Chondrocyte (in vitro differentiated cells): ENCODE results near the gene TMEM87B. TPM values are rescaled to one million over a fixed set of nuclear protein-coding genes. Genes with fewer than 3 reads are reported as not detected.

Experiments
- DNase-seq: peaks from one replicate; pipeline ENCODE4 v3.0.0; 2021; ENCODE audit warnings: mixed read lengths, low spot score
- H3K27ac Mint-ChIP-seq: one replicate; pipeline ENCODE4 v1.8.0; 2021; ENCODE audit warnings: mild to moderate bottlenecking, moderate library complexity, mixed read lengths; ENCODE audit not compliant: unreplicated experiment
- H3K27me3 Mint-ChIP-seq: 2 replicates; pipeline ENCODE4 v1.8.0; 2021; ENCODE audit warnings: low read depth, mixed read lengths
- H3K36me3 Mint-ChIP-seq: 2 replicates; pipeline ENCODE4 v1.8.0; 2021; ENCODE audit warnings: low read depth, mixed read lengths
- H3K4me1 Mint-ChIP-seq: 2 replicates; pipeline ENCODE4 v1.8.0; 2021; ENCODE audit warnings: low read depth, mild to moderate bottlenecking, mixed read lengths
- H3K4me3 Mint-ChIP-seq: one replicate; pipeline ENCODE4 v1.8.0; 2021; ENCODE audit warnings: mild to moderate bottlenecking, moderate library complexity, mixed read lengths; ENCODE audit not compliant: unreplicated experiment
- H3K9me3 Mint-ChIP-seq: 2 replicates; pipeline ENCODE4 v1.8.0; 2021; ENCODE audit warnings: low read depth, mixed read lengths
- CTCF ChIP-seq: fragments of 200-600 bp; sonication (generic); IDR thresholded peaks from 2 replicates; pipeline ENCODE4 v1.5.0; 2021; ENCODE audit warnings: antibody characterized with exemption, mild to moderate bottlenecking, moderate library complexity
- total RNA-seq: library from RNA; stranded (reverse); gene quantifications from 3 replicates; pipeline ENCODE4 v1.2.1, GENCODE V29; 2021

TMEM87B gene
- total RNA-seq, 1 donor from 2014 or later: 19.4 TPM

- H3K27ac Mint-ChIP-seq: no peak overlapping the region
- H3K4me3 Mint-ChIP-seq: no peak overlapping the region
- peaks cover 13% of the 10 kb centered on the region for H3K36me3 Mint-ChIP-seq
- TF ChIP-seq CTCF: no peak
- no peaks in the 10 kb centered on the region for H3K4me1 Mint-ChIP-seq
- no peaks in the 10 kb centered on the region for H3K9me3 Mint-ChIP-seq
- H3K27me3 Mint-ChIP-seq: no peaks in the 10 kb centered on the region
- DNase-seq: no peak
Measured at GRCh38 chr2:112008910-112009485, 46.1 kb upstream of the TMEM87B start.

GRCh38 chr2:112010751-112011150 is 44.3 kb upstream of the TMEM87B start:
- H3K9me3 Mint-ChIP-seq: no peaks in the 10 kb centered on the region
- no peak for TF ChIP-seq CTCF
- peaks cover 10% of the 10 kb centered on the region for H3K36me3 Mint-ChIP-seq
- no peaks in the 10 kb centered on the region for H3K4me1 Mint-ChIP-seq
- H3K27ac Mint-ChIP-seq: no peak overlapping the region
- H3K27me3 Mint-ChIP-seq: no peaks in the 10 kb centered on the region
- DNase-seq: no peak
- H3K4me3 Mint-ChIP-seq: no peak overlapping the region

- Mint-ChIP-seq H3K27ac (no peak overlapping the region), H3K4me1 (no peaks in the 10 kb centered on the region), H3K4me3 (no peak overlapping the region), H3K9me3 (no peaks in the 10 kb centered on the region), H3K27me3 (no peaks in the 10 kb centered on the region), H3K36me3 (peaks cover 12% of the 10 kb centered on the region)
- TF ChIP-seq CTCF: no peak
- DNase-seq: no peak
Measured at GRCh38 chr2:112012556-112012955, 42.5 kb upstream of the TMEM87B start.

GRCh38 chr2:112018846-112019245 is 36.2 kb upstream of the TMEM87B start:
- Mint-ChIP-seq H3K4me1 (no peaks in the 10 kb centered on the region), H3K4me3 (no peak overlapping the region), H3K9me3 (no peaks in the 10 kb centered on the region), H3K36me3 (peaks cover 9% of the 10 kb centered on the region), H3K27ac (no peak overlapping the region), H3K27me3 (no peaks in the 10 kb centered on the region)
- no peak for TF ChIP-seq CTCF
- no peak for DNase-seq

GRCh38 chr2:112019569-112019982 is 35.5 kb upstream of the TMEM87B start:
- Mint-ChIP-seq H3K27me3 (no peaks in the 10 kb centered on the region), H3K27ac (no peak overlapping the region), H3K36me3 (peaks cover 9% of the 10 kb centered on the region), H3K4me3 (no peak overlapping the region), H3K9me3 (no peaks in the 10 kb centered on the region), H3K4me1 (no peaks in the 10 kb centered on the region)
- DNase-seq: no peak
- no peak for TF ChIP-seq CTCF
